K562 (cell line): ENCODE data around the gene CD70. TPM values are rescaled to one million over a fixed set of nuclear protein-coding genes. Genes with fewer than 3 reads are reported as not detected.

Source experiments
- MTA2 ChIP-seq: fragments of 450-650 bp; IDR thresholded peaks from 2 replicates; pipeline ENCODE4 v1.6.1; 2016; ENCODE audit warnings: low read depth
- NFIC ChIP-seq: fragments of 450-650 bp; IDR thresholded peaks from 2 replicates; pipeline ENCODE4 v1.6.1; 2017; ENCODE audit warnings: mild to moderate bottlenecking, inconsistent platforms
- polyA plus RNA-seq, 8 experiments: library from polyadenylated mRNA; depleted of rRNA in 4 of 8; stranded (reverse) in 5 of 8; unstranded in 3 of 8; fragments of >200 nt; fragmentation: Nextera tagmentation in 2 of 8; fragmentation: Illumina TruSeq in 1 of 8; extraction: Ambion mirVana in 2 of 8; extraction: Trizol in 1 of 8; gene quantifications; 2 replicates each; pipeline versions ENCODE4 v1.2.1 to v1.2.3, GENCODE V29; 2011 to 2014; ENCODE audit warnings: inconsistent platforms in 1 of 8, missing spikeins in 1 of 8
- total RNA-seq, 7 experiments: library from RNA; depleted of rRNA in 6 of 7; stranded (reverse); fragments of >200 nt in 6 of 7; fragmentation: Illumina TruSeq in 2 of 7; extraction: Trizol in 2 of 7; gene quantifications; 2 replicates each; pipeline versions ENCODE4 v1.2.1 to v1.2.3, GENCODE V29; 2011 to 2021; ENCODE audit warnings: low replicate concordance in 1 of 7
- TF ChIP-seq, protein P1 (sequence below), 2 experiments: fragments of 450-650 bp; IDR thresholded peaks; 2 replicates each; pipeline ENCODE4 v1.6.1; 2016; ENCODE audit warnings: mild to moderate bottlenecking in 2 of 2, borderline replicate concordance in 1 of 2, low read depth in 1 of 2, moderate library complexity in 1 of 2
- TF ChIP-seq, protein P2 (sequence below): fragments of 450-650 bp; IDR thresholded peaks from 2 replicates; pipeline ENCODE4 v1.6.1; 2016; ENCODE audit warnings: mild to moderate bottlenecking, moderate library complexity
- TF ChIP-seq, protein P3 (sequence below): fragments of 250-450 bp; sonication (Bioruptor Pico); IDR thresholded peaks from 2 replicates; pipeline ENCODE4 v1.5.0; 2021

Gene CD70
- total and polyA plus RNA-seq, 9 of the 15 experiments (the other 6 are each of a cell fraction or from before 2014, with no cell fraction given) = 0.06 to 0.58 (median 0.33) TPM; not detected in 4

DNA sequence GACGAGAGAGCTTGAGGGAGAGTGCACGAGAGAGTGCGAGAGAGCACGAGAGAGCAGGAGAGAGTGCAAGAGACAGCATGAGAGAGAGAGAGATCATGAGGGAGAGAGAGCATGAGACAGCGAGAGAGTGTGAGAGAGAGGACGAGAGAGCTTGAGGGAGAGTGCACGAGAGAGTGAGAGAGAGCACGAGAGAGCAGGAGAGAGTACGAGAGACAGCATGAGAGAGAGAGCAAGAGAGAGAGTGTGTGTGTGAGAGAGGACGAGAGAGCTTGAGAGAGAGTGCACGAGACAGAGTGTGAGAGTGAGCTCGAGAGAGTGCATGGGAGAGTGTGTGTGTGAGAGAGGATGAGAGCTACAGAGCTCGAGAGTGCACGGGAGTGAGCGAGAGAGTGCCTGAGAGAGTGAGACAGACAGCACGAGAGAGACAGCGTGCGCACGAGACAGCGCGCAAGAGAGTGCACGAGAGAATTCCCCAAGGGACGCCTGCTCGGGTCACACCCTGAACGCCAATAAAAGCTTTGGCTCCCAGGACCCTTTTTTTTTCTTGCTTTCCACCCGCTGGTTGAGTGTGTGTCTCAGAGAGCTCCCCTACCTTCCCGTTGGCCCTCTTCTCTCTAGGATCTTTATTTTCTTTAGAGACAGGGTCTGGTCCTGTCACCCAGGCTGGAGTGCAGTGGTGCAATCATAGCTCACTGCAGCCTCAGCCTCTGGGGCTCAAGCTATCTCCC lies 3.7 kb downstream of the CD70 start (continued):
- TF ChIP-seq, protein P1, sequence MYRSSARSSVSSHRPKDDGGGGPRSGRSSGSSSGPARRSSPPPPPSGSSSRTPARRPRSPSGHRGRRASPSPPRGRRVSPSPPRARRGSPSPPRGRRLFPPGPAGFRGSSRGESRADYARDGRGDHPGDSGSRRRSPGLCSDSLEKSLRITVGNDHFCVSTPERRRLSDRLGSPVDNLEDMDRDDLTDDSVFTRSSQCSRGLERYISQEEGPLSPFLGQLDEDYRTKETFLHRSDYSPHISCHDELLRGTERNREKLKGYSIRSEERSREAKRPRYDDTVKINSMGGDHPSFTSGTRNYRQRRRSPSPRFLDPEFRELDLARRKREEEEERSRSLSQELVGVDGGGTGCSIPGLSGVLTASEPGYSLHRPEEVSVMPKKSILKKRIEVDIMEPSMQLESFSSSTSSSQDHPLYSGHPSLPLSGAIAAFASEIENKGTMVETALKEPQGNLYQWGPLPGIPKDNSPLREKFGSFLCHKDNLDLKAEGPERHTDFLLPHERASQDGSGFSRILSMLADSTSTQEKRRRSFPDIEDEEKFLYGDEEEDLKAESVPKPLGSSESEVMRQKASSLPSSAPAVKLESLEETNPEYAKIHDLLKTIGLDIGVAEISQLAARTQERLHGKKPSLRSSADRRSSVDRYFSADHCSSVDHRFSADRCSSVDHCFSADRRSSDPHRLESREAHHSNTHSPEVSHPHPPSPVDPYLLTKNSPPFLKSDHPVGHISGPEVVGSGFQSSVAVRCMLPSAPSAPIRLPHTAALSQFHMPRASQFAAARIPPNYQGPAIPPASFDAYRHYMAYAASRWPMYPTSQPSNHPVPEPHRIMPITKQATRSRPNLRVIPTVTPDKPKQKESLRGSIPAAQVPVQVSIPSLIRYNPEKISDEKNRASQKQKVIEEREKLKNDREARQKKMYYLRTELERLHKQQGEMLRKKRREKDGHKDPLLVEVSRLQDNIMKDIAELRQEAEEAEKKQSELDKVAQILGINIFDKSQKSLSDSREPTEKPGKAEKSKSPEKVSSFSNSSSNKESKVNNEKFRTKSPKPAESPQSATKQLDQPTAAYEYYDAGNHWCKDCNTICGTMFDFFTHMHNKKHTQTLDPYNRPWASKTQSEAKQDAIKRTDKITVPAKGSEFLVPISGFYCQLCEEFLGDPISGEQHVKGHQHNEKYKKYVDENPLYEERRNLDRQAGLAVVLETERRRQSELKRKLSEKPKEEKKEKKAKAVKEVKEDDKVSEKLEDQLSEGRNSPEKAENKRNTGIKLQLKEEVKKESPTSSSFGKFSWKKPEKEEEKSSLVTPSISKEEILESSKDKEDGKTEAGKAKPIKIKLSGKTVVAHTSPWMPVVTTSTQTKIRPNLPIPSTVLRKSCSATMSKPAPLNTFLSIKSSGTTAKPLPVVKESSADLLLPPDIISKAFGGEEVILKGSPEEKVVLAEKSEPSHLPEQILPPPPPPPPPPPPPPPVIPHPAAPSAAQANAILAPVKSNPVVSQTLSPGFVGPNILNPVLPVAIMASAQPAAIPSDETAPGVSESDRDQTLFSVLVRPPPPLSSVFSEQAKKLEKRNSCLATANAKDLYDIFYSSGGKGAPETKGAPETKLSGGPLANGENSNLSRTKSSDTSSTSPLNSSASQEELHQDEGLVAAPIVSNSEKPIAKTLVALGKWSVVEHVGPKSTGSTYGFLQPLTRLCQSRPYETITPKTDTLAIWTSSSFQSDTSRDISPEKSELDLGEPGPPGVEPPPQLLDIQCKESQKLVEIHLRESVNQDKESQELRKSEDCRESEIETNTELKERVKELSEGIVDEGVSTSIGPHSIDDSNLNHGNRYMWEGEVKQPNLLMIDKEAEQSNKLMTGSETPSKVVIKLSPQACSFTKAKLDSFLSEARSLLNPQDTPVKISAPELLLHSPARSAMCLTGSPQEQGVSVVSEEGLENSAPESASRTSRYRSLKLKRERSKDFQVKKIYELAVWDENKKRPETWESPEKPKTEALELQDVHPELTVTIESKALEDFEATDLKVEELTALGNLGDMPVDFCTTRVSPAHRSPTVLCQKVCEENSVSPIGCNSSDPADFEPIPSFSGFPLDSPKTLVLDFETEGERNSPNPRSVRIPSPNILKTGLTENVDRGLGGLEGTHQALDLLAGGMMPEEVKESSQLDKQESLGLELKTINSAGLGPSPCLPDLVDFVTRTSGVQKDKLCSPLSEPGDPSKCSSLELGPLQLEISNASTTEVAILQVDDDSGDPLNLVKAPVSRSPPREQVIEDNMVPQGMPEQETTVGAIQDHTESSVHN (IDR thresholded peaks at IDR 0.05; ENCODE audit: borderline replicate concordance in 1 of 2, low read depth in 1 of 2) = peak in 1 of 2 experiments; percentile 65; a peak in 2 of 4 replicates
- peak; percentile 7; the same call in 1 of the 2 replicates for TF ChIP-seq MTA2
- TF ChIP-seq, protein P2, sequence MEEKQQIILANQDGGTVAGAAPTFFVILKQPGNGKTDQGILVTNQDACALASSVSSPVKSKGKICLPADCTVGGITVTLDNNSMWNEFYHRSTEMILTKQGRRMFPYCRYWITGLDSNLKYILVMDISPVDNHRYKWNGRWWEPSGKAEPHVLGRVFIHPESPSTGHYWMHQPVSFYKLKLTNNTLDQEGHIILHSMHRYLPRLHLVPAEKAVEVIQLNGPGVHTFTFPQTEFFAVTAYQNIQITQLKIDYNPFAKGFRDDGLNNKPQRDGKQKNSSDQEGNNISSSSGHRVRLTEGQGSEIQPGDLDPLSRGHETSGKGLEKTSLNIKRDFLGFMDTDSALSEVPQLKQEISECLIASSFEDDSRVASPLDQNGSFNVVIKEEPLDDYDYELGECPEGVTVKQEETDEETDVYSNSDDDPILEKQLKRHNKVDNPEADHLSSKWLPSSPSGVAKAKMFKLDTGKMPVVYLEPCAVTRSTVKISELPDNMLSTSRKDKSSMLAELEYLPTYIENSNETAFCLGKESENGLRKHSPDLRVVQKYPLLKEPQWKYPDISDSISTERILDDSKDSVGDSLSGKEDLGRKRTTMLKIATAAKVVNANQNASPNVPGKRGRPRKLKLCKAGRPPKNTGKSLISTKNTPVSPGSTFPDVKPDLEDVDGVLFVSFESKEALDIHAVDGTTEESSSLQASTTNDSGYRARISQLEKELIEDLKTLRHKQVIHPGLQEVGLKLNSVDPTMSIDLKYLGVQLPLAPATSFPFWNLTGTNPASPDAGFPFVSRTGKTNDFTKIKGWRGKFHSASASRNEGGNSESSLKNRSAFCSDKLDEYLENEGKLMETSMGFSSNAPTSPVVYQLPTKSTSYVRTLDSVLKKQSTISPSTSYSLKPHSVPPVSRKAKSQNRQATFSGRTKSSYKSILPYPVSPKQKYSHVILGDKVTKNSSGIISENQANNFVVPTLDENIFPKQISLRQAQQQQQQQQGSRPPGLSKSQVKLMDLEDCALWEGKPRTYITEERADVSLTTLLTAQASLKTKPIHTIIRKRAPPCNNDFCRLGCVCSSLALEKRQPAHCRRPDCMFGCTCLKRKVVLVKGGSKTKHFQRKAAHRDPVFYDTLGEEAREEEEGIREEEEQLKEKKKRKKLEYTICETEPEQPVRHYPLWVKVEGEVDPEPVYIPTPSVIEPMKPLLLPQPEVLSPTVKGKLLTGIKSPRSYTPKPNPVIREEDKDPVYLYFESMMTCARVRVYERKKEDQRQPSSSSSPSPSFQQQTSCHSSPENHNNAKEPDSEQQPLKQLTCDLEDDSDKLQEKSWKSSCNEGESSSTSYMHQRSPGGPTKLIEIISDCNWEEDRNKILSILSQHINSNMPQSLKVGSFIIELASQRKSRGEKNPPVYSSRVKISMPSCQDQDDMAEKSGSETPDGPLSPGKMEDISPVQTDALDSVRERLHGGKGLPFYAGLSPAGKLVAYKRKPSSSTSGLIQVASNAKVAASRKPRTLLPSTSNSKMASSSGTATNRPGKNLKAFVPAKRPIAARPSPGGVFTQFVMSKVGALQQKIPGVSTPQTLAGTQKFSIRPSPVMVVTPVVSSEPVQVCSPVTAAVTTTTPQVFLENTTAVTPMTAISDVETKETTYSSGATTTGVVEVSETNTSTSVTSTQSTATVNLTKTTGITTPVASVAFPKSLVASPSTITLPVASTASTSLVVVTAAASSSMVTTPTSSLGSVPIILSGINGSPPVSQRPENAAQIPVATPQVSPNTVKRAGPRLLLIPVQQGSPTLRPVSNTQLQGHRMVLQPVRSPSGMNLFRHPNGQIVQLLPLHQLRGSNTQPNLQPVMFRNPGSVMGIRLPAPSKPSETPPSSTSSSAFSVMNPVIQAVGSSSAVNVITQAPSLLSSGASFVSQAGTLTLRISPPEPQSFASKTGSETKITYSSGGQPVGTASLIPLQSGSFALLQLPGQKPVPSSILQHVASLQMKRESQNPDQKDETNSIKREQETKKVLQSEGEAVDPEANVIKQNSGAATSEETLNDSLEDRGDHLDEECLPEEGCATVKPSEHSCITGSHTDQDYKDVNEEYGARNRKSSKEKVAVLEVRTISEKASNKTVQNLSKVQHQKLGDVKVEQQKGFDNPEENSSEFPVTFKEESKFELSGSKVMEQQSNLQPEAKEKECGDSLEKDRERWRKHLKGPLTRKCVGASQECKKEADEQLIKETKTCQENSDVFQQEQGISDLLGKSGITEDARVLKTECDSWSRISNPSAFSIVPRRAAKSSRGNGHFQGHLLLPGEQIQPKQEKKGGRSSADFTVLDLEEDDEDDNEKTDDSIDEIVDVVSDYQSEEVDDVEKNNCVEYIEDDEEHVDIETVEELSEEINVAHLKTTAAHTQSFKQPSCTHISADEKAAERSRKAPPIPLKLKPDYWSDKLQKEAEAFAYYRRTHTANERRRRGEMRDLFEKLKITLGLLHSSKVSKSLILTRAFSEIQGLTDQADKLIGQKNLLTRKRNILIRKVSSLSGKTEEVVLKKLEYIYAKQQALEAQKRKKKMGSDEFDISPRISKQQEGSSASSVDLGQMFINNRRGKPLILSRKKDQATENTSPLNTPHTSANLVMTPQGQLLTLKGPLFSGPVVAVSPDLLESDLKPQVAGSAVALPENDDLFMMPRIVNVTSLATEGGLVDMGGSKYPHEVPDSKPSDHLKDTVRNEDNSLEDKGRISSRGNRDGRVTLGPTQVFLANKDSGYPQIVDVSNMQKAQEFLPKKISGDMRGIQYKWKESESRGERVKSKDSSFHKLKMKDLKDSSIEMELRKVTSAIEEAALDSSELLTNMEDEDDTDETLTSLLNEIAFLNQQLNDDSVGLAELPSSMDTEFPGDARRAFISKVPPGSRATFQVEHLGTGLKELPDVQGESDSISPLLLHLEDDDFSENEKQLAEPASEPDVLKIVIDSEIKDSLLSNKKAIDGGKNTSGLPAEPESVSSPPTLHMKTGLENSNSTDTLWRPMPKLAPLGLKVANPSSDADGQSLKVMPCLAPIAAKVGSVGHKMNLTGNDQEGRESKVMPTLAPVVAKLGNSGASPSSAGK = peak; percentile 94
- TF ChIP-seq, protein P3, sequence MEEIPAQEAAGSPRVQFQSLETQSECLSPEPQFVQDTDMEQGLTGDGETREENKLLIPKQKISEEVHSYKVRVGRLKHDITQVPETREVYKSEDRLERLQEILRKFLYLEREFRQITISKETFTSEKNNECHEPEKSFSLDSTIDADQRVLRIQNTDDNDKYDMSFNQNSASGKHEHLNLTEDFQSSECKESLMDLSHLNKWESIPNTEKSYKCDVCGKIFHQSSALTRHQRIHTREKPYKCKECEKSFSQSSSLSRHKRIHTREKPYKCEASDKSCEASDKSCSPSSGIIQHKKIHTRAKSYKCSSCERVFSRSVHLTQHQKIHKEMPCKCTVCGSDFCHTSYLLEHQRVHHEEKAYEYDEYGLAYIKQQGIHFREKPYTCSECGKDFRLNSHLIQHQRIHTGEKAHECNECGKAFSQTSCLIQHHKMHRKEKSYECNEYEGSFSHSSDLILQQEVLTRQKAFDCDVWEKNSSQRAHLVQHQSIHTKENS = no peak
- no peak for TF ChIP-seq NFIC
